Stimulated activated CD4-positive, alpha-beta T cell treated with anti-CD3 and anti-CD28 coated beads, TNF-alpha, amount 100 ng/mL, for 24 hours (primary cell): Measurements from ENCODE around the gene ZNF436.
A peak's percentile ranks its signal among the peaks of the same experiment; 100 is the strongest.

Experiments used
- DNase-seq, 3 experiments: peaks; one replicate each; pipeline ENCODE4 v3.0.0-alpha.2; 2020; ENCODE audit warnings: low read depth in 3 of 3

Gene ZNF436

GRCh38 chr1:23366598-23366997, 3.0 kb downstream of the ZNF436 start:
- DNase-seq, result no peak

- DNase-seq, result no peak
Measured at GRCh38 chr1:23366146-23366545, 3.5 kb downstream of the ZNF436 start.

GRCh38 chr1:23362218-23362713, 7.4 kb downstream of the ZNF436 start:
- DNase-seq, result no peak

DNA sequence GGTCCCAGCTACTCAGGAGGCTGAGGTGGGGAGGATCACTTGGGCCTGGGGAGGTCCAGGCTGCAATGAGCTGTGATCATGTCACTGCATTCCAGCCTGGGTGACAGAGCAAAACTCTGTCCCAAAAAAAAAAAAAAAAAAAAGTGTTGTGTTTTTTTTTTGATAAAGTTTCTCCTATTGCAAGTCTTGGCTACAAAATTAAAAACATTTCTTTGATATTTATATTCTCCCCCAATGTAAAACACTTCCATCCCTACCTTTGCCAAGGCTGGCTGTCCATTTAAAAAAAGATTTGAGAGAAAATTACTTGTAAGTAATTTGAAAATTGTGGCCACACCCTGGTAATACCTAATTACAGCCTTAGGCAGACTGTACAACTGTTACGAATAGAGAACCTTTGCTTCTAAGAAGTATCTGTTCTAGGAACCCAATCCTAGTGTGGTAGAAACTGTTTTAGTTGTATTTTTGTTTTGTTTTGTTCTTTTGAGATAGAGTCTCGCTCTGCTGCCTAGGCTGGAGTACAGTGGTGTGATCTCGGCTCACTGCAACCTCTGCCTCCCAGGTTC, 11.2 kb downstream of the ZNF436 start:
- no peak for DNase-seq

GRCh38 chr1:23357138-23357908, 12.3 kb downstream of the ZNF436 start:
- no peak for DNase-seq

GRCh38 chr1:23356471-23357137, 13.0 kb downstream of the ZNF436 start:
- DNase-seq, result no peak

GRCh38 chr1:23354245-23354644, 15.4 kb downstream of the ZNF436 start:
- DNase-seq, result no peak

GRCh38 chr1:23352096-23352695, 17.4 kb downstream of the ZNF436 start:
- DNase-seq, result no peak

DNA sequence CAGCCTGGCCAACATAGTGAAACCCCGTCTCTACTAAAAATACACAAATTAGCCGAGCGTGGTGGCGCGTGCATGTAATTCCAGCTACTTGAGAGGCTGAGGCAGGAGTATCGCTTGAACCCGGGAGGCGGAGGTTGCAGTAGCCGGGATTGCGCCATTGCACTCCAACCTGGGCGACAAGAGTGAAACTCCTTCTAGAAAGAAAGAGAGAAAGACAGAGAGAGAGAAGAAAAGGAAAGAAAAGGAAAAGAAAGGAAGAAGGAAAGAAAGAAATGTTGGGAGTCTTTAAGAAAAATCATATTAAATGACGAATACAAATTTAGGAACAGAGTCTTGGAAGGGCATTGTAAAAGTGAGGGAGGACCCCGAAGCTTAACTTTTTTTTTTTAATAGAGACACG, 23.7 kb downstream of the ZNF436 start:
- no peak for DNase-seq

DNA sequence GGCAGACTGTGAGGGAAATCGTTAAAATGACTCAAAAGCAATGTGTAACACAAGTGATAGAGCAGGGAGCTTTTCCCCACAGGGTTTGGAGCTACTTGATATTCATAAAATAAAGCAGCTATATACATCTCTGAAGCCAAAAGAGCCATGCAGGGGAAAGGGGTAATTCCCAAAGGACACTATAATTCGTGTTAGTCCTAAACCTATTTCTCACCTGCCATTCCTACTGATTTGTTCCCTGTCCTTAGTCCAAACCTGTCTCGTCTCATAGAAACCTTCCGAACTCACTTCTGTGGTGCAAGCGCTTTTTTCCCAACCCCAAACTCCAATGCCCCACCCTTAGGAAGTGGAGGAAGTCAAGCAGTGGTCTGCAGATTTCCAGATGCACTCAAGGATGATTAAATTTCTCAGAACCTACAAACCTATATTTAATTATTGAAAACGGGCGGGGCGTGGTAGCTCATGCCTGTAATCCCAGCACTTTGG, 24.6 kb downstream of the ZNF436 start:
- no peak for DNase-seq

- peak; percentile 97 to 99 (median 99) for DNase-seq
Measured at GRCh38 chr1:23344111-23344986, 25.3 kb downstream of the ZNF436 start, which contains the start of gene HNRNPR. Gene HNRNPR, minus strand, starts transcription at chr1:23344284. Its CDS starts 3,276 bp downstream, at chr1:23341008.

- DNase-seq, result peak in 2 of 3 experiments; percentile 38 to 65
Measured at GRCh38 chr1:23343221-23344110, 26.2 kb downstream of the ZNF436 start.

GRCh38 chr1:23341931-23342692, 27.5 kb downstream of the ZNF436 start:
- no peak for DNase-seq

GRCh38 chr1:23339632-23340031, 30.0 kb downstream of the ZNF436 start:
- no peak for DNase-seq

GRCh38 chr1:23337869-23338268, 31.8 kb downstream of the ZNF436 start:
- DNase-seq, result no peak

GRCh38 chr1:23331713-23332112, 37.9 kb downstream of the ZNF436 start:
- no peak for DNase-seq

- DNase-seq, result no peak
Measured at GRCh38 chr1:23330846-23331245, 38.8 kb downstream of the ZNF436 start.

GRCh38 chr1:23325393-23325792, 44.2 kb downstream of the ZNF436 start:
- DNase-seq, result no peak

DNA sequence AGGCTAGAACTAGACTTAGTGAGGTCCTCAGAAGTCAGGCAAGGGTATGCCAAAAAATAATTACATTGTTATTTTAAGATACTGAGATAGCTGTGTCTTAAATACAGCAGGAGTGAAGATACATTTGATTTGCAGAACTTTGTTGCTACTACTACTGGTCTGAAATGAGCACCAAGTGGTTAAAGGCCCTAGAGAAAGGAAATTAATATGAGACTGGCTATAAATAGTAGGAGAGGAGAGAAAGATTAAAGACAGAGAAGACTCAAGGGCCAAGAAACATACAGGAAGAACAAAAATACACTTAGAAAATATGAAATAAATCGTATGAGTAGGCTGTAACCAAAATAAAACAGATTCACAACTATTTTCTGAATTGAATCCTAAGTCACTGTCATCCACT, 46.9 kb downstream of the ZNF436 start:
- DNase-seq, result no peak
